ENCODE results near the gene PIAS2. TPM values are rescaled to one million over a fixed set of nuclear protein-coding genes. Genes with fewer than 3 reads are reported as not detected.

Gene PIAS2
- total and polyA plus RNA-seq, 2 of the 13 experiments (the other 11 are each of a cell fraction or from before 2014, with no cell fraction given): 12.2 to 12.7 TPM

DNA sequence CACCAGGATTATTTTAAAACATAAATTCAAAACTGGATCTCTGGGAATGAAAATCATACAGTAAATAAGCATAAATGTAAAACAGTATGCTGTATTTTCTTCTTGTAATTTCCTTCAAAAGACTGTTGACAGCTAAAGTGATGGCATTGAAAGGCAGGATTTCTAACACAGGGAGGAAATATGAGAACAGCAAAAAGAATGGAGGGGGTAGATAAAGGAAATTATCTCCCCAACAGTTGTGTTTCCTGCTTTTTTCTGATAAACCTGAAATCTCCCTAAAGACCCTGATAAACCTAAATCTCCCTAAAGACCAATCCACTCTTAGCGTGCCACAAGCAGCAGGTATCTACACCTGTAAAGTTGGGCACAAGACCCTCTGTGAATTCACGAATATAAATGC, 50.8 kb downstream of the PIAS2 start:
- no TSS peak for BruUV-seq (replicated peaks)
- H3K27me3 ChIP-seq (ENCODE audit: control insufficient read depth in 1 of 2, insufficient read depth in 2 of 2, low read length in 2 of 2): no peaks in the 10 kb centered on the region
- in situ Hi-C loops (cut with HindIII; ENCODE audit: extremely low pct_ligation_motif_present, low pct_unique_long_range_greater_than_20kb): no loop called here
- peaks cover 6% of the 10 kb centered on the region for H3K4me1 ChIP-seq (ENCODE audit: insufficient read depth, low read length)
- 100% methylated on average over 2 of the region's 2 CpGs for WGBS (ENCODE audit: low lambda C conversion rate)
- peaks cover 0 to 3% of the 10 kb centered on the region in 2 experiments; a peak in 2 of 5 replicates for H3K36me3 ChIP-seq (replicated peaks in 1 of 2; ENCODE audit: control insufficient read depth in 1 of 2, insufficient read depth in 2 of 2, low read length in 2 of 2)
- no peak overlapping the region for H2AFZ ChIP-seq (ENCODE audit: low read length)
- FAIRE-seq: no peak
- H3K79me2 ChIP-seq (ENCODE audit: insufficient read depth, low read length): peaks cover 3% of the 10 kb centered on the region
- no peaks in the 10 kb centered on the region; the same call in 1 of the 2 replicates for H4K20me1 ChIP-seq (ENCODE audit: insufficient read depth, low read length)
- intact Hi-C loops (cut with micrococcal nuclease; ENCODE audit: unreplicated experiment): no loop called here
- TF ChIP-seq ZSCAN29 (CRISPR knock-in tag; conservative IDR thresholded peaks at IDR 0.05) (no peak), ZC3H4 (CRISPR knock-in tag; IDR thresholded peaks at IDR 0.05; ENCODE audit: borderline replicate concordance) (no peak), NRL (CRISPR knock-in tag; IDR thresholded peaks at IDR 0.05; ENCODE audit: borderline replicate concordance) (no peak), PRPF4 (IDR thresholded peaks at IDR 0.05; ENCODE audit: low read depth, low read length, poor library complexity, severe bottlenecking) (no peak), MEIS2 (CRISPR knock-in tag; IDR thresholded peaks at IDR 0.05) (no peak), ZNF567 (CRISPR knock-in tag; IDR thresholded peaks at IDR 0.05; ENCODE audit: borderline replicate concordance) (no peak), HOXA3 (CRISPR knock-in tag; IDR thresholded peaks at IDR 0.05) (no peak), CBX1 (IDR thresholded peaks at IDR 0.05; ENCODE audit: low read depth) (no peak), TSC22D2 (CRISPR knock-in tag; IDR thresholded peaks at IDR 0.05; ENCODE audit: borderline replicate concordance) (no peak)
- TF ChIP-seq, protein P1, sequence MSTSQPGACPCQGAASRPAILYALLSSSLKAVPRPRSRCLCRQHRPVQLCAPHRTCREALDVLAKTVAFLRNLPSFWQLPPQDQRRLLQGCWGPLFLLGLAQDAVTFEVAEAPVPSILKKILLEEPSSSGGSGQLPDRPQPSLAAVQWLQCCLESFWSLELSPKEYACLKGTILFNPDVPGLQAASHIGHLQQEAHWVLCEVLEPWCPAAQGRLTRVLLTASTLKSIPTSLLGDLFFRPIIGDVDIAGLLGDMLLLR (CRISPR knock-in tag; IDR thresholded peaks at IDR 0.05): no peak
- TF ChIP-seq, protein P2, sequence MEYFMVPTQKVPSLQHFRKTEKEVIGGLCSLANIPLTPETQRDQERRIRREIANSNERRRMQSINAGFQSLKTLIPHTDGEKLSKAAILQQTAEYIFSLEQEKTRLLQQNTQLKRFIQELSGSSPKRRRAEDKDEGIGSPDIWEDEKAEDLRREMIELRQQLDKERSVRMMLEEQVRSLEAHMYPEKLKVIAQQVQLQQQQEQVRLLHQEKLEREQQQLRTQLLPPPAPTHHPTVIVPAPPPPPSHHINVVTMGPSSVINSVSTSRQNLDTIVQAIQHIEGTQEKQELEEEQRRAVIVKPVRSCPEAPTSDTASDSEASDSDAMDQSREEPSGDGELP (IDR thresholded peaks at IDR 0.05; ENCODE audit: borderline replicate concordance, low read depth): no peak
- TF ChIP-seq, protein P3, sequence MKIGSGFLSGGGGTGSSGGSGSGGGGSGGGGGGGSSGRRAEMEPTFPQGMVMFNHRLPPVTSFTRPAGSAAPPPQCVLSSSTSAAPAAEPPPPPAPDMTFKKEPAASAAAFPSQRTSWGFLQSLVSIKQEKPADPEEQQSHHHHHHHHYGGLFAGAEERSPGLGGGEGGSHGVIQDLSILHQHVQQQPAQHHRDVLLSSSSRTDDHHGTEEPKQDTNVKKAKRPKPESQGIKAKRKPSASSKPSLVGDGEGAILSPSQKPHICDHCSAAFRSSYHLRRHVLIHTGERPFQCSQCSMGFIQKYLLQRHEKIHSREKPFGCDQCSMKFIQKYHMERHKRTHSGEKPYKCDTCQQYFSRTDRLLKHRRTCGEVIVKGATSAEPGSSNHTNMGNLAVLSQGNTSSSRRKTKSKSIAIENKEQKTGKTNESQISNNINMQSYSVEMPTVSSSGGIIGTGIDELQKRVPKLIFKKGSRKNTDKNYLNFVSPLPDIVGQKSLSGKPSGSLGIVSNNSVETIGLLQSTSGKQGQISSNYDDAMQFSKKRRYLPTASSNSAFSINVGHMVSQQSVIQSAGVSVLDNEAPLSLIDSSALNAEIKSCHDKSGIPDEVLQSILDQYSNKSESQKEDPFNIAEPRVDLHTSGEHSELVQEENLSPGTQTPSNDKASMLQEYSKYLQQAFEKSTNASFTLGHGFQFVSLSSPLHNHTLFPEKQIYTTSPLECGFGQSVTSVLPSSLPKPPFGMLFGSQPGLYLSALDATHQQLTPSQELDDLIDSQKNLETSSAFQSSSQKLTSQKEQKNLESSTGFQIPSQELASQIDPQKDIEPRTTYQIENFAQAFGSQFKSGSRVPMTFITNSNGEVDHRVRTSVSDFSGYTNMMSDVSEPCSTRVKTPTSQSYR (CRISPR knock-in tag; IDR thresholded peaks at IDR 0.05; ENCODE audit: borderline replicate concordance): no peak
- TF ChIP-seq, protein P4, sequence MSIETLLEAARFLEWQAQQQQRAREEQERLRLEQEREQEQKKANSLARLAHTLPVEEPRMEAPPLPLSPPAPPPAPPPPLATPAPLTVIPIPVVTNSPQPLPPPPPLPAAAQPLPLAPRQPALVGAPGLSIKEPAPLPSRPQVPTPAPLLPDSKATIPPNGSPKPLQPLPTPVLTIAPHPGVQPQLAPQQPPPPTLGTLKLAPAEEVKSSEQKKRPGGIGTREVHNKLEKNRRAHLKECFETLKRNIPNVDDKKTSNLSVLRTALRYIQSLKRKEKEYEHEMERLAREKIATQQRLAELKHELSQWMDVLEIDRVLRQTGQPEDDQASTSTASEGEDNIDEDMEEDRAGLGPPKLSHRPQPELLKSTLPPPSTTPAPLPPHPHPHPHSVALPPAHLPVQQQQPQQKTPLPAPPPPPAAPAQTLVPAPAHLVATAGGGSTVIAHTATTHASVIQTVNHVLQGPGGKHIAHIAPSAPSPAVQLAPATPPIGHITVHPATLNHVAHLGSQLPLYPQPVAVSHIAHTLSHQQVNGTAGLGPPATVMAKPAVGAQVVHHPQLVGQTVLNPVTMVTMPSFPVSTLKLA (IDR thresholded peaks at IDR 0.05): no peak
- TF ChIP-seq, protein P5, sequence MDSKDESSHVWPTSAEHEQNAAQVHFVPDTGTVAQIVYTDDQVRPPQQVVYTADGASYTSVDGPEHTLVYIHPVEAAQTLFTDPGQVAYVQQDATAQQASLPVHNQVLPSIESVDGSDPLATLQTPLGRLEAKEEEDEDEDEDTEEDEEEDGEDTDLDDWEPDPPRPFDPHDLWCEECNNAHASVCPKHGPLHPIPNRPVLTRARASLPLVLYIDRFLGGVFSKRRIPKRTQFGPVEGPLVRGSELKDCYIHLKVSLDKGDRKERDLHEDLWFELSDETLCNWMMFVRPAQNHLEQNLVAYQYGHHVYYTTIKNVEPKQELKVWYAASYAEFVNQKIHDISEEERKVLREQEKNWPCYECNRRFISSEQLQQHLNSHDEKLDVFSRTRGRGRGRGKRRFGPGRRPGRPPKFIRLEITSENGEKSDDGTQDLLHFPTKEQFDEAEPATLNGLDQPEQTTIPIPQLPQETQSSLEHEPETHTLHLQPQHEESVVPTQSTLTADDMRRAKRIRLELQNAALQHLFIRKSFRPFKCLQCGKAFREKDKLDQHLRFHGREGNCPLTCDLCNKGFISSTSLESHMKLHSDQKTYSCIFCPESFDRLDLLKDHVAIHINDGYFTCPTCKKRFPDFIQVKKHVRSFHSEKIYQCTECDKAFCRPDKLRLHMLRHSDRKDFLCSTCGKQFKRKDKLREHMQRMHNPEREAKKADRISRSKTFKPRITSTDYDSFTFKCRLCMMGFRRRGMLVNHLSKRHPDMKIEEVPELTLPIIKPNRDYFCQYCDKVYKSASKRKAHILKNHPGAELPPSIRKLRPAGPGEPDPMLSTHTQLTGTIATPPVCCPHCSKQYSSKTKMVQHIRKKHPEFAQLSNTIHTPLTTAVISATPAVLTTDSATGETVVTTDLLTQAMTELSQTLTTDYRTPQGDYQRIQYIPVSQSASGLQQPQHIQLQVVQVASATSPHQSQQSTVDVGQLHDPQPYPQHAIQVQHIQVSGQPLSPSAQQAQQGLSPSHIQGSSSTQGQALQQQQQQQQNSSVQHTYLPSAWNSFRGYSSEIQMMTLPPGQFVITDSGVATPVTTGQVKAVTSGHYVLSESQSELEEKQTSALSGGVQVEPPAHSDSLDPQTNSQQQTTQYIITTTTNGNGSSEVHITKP (CRISPR knock-in tag; IDR thresholded peaks at IDR 0.05; ENCODE audit: low read depth): no peak
- H3K4me3 ChIP-seq (replicated peaks in 1 of 3; ENCODE audit: insufficient read depth in 1 of 3, low read depth in 2 of 3, low read length in 3 of 3): no peak overlapping the region
- H3K27ac ChIP-seq (ENCODE audit: extremely low read length, insufficient read depth, low read length): no peak overlapping the region
- DNase-seq (ENCODE audit: low spot score): no peak
- H3K9me3 ChIP-seq (ENCODE audit: low read length): peaks cover 9% of the 10 kb centered on the region; the same call in 1 of the 2 replicates
- no peak overlapping the region for H3K4me2 ChIP-seq (ENCODE audit: low read depth, low read length)
- ChIA-PET POLR2A (no interaction called here), CTCF (ENCODE audit: low intra/inter-chr PET ratio, low total read pairs) (no interaction called here)
- ATAC-seq: no peak
- H3K9ac ChIP-seq (ENCODE audit: insufficient read depth, low read depth, low read length): no peak overlapping the region
